CD4-positive, CD25-positive, alpha-beta regulatory T cell (primary cell): ENCODE measurements around the gene LZTS3. TPM values are rescaled to one million over a fixed set of nuclear protein-coding genes. Genes with fewer than 3 reads are reported as not detected.

ENCODE experiments used
- ATAC-seq, 2 donors: fragments of 150-1000 bp; cut with Tn5 transposase; one replicate each; pipeline ENCODE4 v1.10.0; 2021; ENCODE audit warnings: low read depth in 2 of 2, moderate number of reproducible peaks in 2 of 2, moderate library complexity in 1 of 2
- DNase-seq, 3 donors: peaks; one replicate each; pipeline versions ENCODE4 v3.0.0 to v3.0.0-alpha.2; 2012 to 2022; ENCODE audit warnings: mixed read lengths in 1 of 3
- H3K27ac ChIP-seq: one replicate; pipeline ENCODE4 v1.7.0; 2013; ENCODE audit warnings: mild to moderate bottlenecking, low read length; ENCODE audit not compliant: insufficient read depth, poor library complexity, severe bottlenecking
- H3K27me3 ChIP-seq: one replicate; pipeline ENCODE4 v1.7.0; 2013; ENCODE audit warnings: low read length; ENCODE audit not compliant: control insufficient read depth, insufficient read depth
- H3K36me3 ChIP-seq: one replicate; pipeline ENCODE4 v1.7.0; 2013; ENCODE audit warnings: mild to moderate bottlenecking, low read length, moderate library complexity; ENCODE audit not compliant: control insufficient read depth, insufficient read depth
- H3K4me1 ChIP-seq: 2 replicates; pipeline ENCODE4 v1.7.0; 2013; ENCODE audit warnings: mild to moderate bottlenecking, low read length; ENCODE audit not compliant: insufficient read depth, control insufficient read depth, poor library complexity, severe bottlenecking
- H3K4me3 ChIP-seq: one replicate; pipeline ENCODE4 v1.7.0; 2013; ENCODE audit warnings: low read depth, mild to moderate bottlenecking, low read length, moderate library complexity
- H3K9me3 ChIP-seq, 2 experiments: 1 replicate in 1 of 2; 2 replicates in 1 of 2; pipeline ENCODE4 v1.7.0; 2013; ENCODE audit warnings: low read length in 2 of 2, mild to moderate bottlenecking in 1 of 2, moderate library complexity in 1 of 2; ENCODE audit not compliant: control insufficient read depth in 2 of 2
- H3K27ac Mint-ChIP-seq, 3 donors: one replicate each; pipeline ENCODE4 v1.8.0; 2020 to 2022; ENCODE audit warnings: mild to moderate bottlenecking in 3 of 3, mixed read lengths in 3 of 3, moderate library complexity in 2 of 3
- H3K27me3 Mint-ChIP-seq: one replicate; pipeline ENCODE4 v1.8.0; 2022; ENCODE audit warnings: mild to moderate bottlenecking, mixed read lengths
- H3K36me3 Mint-ChIP-seq: one replicate; pipeline ENCODE4 v1.8.0; 2020; ENCODE audit warnings: mixed read lengths
- H3K4me1 Mint-ChIP-seq, 4 donors: one replicate each; pipeline ENCODE4 v1.8.0; 2020 to 2022; ENCODE audit warnings: mixed read lengths in 4 of 4, mild to moderate bottlenecking in 1 of 4
- H3K4me3 Mint-ChIP-seq, 4 donors: one replicate each; pipeline ENCODE4 v1.8.0; 2020 to 2022; ENCODE audit warnings: mild to moderate bottlenecking in 4 of 4, mixed read lengths in 4 of 4, moderate library complexity in 3 of 4
- H3K9me3 Mint-ChIP-seq, 7 donors: one replicate each; pipeline ENCODE4 v1.8.0; 2020 to 2022; ENCODE audit warnings: mixed read lengths in 7 of 7, mild to moderate bottlenecking in 3 of 7, moderate library complexity in 2 of 7
- polyA plus RNA-seq, 4 donors: library from polyadenylated mRNA; unstranded; fragments of 300-500 nt; fragmentation: Illumina TruSeq; gene quantifications; one replicate each; pipeline ENCODE4 v1.2.3, GENCODE V29; 2021
- total RNA-seq: library from RNA; stranded (reverse); gene quantifications from one replicate; pipeline ENCODE4 v1.2.3, GENCODE V29; 2022

Gene LZTS3
- total and polyA plus RNA-seq, 5 donors from 2014 or later, result 1.0 to 24.2 (median 1.1) TPM

GRCh38 chr20:3175270-3175669, 1.9 kb upstream of the LZTS3 start:
- peaks cover 8% of the 10 kb centered on the region for H3K27me3 ChIP-seq
- peak overlapping the region in 3 of 4 donors; percentile 13 to 83 (median 24) for H3K4me3 Mint-ChIP-seq
- H3K4me3 ChIP-seq, result no peak overlapping the region
- no peak for ATAC-seq
- H3K36me3 ChIP-seq, result no peaks in the 10 kb centered on the region
- peaks cover 2 to 17% (median 12%) of the 10 kb centered on the region in 4 donors for H3K4me1 Mint-ChIP-seq
- H3K27me3 Mint-ChIP-seq, result peaks cover 43% of the 10 kb centered on the region
- H3K4me1 ChIP-seq, result peaks cover 18% of the 10 kb centered on the region
- H3K36me3 Mint-ChIP-seq, result no peaks in the 10 kb centered on the region
- H3K27ac ChIP-seq, result no peak overlapping the region
- H3K27ac Mint-ChIP-seq, result peak overlapping the region in 1 of 3 donors; percentile 34
- no peaks in the 10 kb centered on the region for H3K9me3 ChIP-seq
- H3K9me3 Mint-ChIP-seq, result no peaks in the 10 kb centered on the region
- DNase-seq, result no peak

GRCh38 chr20:3174442-3175261, 1.3 kb upstream of the LZTS3 start:
- Mint-ChIP-seq H3K9me3 (no peaks in the 10 kb centered on the region), H3K27me3 (peaks cover 44% of the 10 kb centered on the region), H3K4me3 (peak overlapping the region; percentile 81 to 91 (median 84)), H3K27ac (peak overlapping the region in 2 of 3 donors; percentile 38 to 59), H3K4me1 (peaks cover 2 to 17% (median 12%) of the 10 kb centered on the region in 4 donors), H3K36me3 (no peaks in the 10 kb centered on the region)
- Histone ChIP-seq H3K27ac (no peak overlapping the region), H3K9me3 (no peaks in the 10 kb centered on the region), H3K27me3 (peaks cover 8% of the 10 kb centered on the region), H3K36me3 (no peaks in the 10 kb centered on the region), H3K4me3 (peak overlapping the region; percentile 50), H3K4me1 (peaks cover 18% of the 10 kb centered on the region)
- DNase-seq (no peak), ATAC-seq (no peak)

DNA sequence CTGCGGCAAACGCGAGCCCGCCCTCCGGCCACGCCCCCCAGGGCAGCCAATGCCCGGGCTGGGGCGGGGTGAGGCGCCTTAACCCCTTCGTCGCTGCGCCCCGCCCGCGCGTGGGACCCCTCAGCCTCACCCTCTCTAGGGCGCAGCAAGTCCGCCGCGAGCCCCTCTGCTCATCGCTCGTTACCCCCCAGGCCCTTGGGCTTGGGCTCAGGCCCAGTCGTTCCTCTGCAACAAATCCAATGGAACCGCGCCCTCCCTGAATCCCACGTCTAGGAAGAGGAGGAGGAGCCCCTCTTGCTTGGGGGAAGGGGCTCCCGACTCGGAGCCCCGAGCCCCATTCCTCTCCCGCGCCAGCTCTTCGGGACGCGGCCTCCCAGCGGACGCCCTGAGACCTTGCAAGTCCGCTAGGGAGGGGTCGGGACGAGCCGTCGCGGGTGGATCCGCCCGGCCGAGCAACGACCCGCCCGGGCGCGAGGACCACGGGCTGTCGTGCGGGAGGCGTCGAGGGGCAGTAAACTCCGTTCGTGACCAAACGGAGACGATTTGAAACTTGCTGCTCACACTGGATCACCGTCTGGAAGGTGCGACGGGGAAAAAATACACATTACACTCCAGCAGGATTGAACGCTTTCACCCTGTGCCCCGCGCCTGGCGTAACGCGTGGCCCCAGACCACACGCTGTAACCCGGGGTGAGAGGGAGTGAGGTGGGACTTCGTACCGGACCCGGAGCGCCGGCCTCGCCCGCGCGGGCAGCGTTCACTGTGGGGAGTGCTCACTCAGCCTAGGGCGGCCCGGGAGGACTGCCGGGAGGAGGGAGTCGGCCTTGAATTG, 477 bp upstream of the LZTS3 start:
- Mint-ChIP-seq H3K9me3 (no peaks in the 10 kb centered on the region), H3K4me3 (peak overlapping the region; percentile 81 to 91 (median 84)), H3K27me3 (peaks cover 53% of the 10 kb centered on the region), H3K4me1 (peaks cover 2 to 17% (median 12%) of the 10 kb centered on the region in 4 donors), H3K27ac (peak overlapping the region in 2 of 3 donors; percentile 38 to 59), H3K36me3 (no peaks in the 10 kb centered on the region)
- H3K36me3 ChIP-seq, result no peaks in the 10 kb centered on the region
- ATAC-seq, result peak; percentile 88 to 91
- no peak overlapping the region for H3K27ac ChIP-seq
- peak overlapping the region; percentile 44 for H3K4me3 ChIP-seq
- H3K9me3 ChIP-seq, result no peaks in the 10 kb centered on the region
- peak; percentile 82 to 89 (median 88) for DNase-seq
- peaks cover 18% of the 10 kb centered on the region for H3K4me1 ChIP-seq
- peaks cover 9% of the 10 kb centered on the region for H3K27me3 ChIP-seq

- no peaks in the 10 kb centered on the region for H3K36me3 Mint-ChIP-seq
- ATAC-seq, result no peak
These were observed 1.0 kb downstream of the LZTS3 start for GRCh38 chr20:3172126-3172932.

GRCh38 chr20:3171391-3172125, 1.8 kb downstream of the LZTS3 start:
- H3K36me3 ChIP-seq, result no peaks in the 10 kb centered on the region
- Mint-ChIP-seq H3K27ac (peak overlapping the region in 1 of 3 donors; percentile 86), H3K27me3 (peaks cover 66% of the 10 kb centered on the region), H3K4me1 (peaks cover 0 to 25% (median 12%) of the 10 kb centered on the region in 4 donors), H3K4me3 (peak overlapping the region; percentile 83 to 97 (median 87)), H3K9me3 (no peaks in the 10 kb centered on the region), H3K36me3 (no peaks in the 10 kb centered on the region)
- peaks cover 11% of the 10 kb centered on the region for H3K27me3 ChIP-seq
- H3K9me3 ChIP-seq, result no peaks in the 10 kb centered on the region
- DNase-seq, result no peak
- H3K27ac ChIP-seq, result no peak overlapping the region
- ATAC-seq, result no peak
- H3K4me1 ChIP-seq, result peaks cover 25% of the 10 kb centered on the region
- no peak overlapping the region for H3K4me3 ChIP-seq

More at GRCh38 chr20:3172126-3172932, 1.0 kb downstream of the LZTS3 start:
- H3K27ac Mint-ChIP-seq, result peak overlapping the region in 2 of 3 donors; percentile 71 to 86
- H3K4me1 ChIP-seq, result peaks cover 25% of the 10 kb centered on the region
- H3K4me3 ChIP-seq, result peak overlapping the region; percentile 55
- no peak for DNase-seq
- no peaks in the 10 kb centered on the region for H3K9me3 Mint-ChIP-seq
- no peaks in the 10 kb centered on the region for H3K9me3 ChIP-seq
- H3K4me1 Mint-ChIP-seq, result peaks cover 0 to 25% (median 12%) of the 10 kb centered on the region in 4 donors
- peaks cover 63% of the 10 kb centered on the region for H3K27me3 Mint-ChIP-seq
- H3K27ac ChIP-seq, result no peak overlapping the region
- no peaks in the 10 kb centered on the region for H3K36me3 ChIP-seq
- peaks cover 11% of the 10 kb centered on the region for H3K27me3 ChIP-seq
- peak overlapping the region; percentile 83 to 97 (median 87) for H3K4me3 Mint-ChIP-seq

DNA sequence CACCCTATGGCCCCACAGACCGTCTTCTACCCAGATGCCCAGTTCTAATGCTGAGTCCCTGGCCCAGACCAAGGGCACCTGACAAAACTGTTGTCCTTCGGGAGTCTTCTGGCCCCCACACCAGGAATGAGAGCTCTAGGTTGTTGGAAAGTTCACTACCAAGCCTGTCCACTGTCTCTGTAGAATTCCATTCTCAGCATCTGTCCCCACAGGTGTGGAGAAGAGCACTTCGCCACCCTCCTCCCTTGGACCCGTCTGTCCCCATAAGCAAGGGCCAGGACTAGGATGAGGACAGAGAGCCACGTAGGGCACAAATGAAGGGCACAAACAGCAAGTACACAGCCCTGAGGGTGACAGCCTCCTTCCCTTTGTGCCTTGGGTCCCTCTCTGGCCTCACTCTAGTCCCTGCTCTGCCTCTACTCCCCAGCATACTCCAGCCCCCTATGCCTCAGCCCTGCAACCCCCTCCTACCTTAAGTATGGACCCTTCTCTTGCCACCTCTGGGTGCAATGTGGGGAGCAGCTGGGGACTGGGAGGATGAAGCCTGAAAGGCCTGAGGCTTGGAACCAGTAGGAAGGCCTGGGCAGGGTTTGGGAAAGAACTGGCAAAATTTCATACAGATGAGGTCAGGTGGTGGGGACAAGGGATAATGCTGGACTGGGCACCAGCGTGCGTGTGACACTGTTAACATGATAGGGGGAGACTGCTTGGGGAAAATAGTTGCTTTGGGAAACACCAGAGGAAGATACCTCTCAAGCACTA, 4.3 kb downstream of the LZTS3 start:
- no peak overlapping the region for H3K4me3 ChIP-seq
- peaks cover 0 to 19% (median 0%) of the 10 kb centered on the region in 4 donors for H3K4me1 Mint-ChIP-seq
- H3K4me3 Mint-ChIP-seq, result peak overlapping the region in 2 of 4 donors; percentile 9 to 83
- H3K9me3 Mint-ChIP-seq, result no peaks in the 10 kb centered on the region
- no peaks in the 10 kb centered on the region for H3K36me3 ChIP-seq
- peaks cover 19% of the 10 kb centered on the region for H3K4me1 ChIP-seq
- H3K27ac Mint-ChIP-seq, result no peak overlapping the region
- no peaks in the 10 kb centered on the region for H3K9me3 ChIP-seq
- H3K27me3 Mint-ChIP-seq, result peaks cover 55% of the 10 kb centered on the region
- peaks cover 6% of the 10 kb centered on the region for H3K27me3 ChIP-seq
- no peaks in the 10 kb centered on the region for H3K36me3 Mint-ChIP-seq
- ATAC-seq, result no peak
- no peak for DNase-seq
- no peak overlapping the region for H3K27ac ChIP-seq
